Activated naive CD4-positive, alpha-beta T cell treated with anti-CD3 and anti-CD28 coated beads, Interleukin-2, amount 10 ng/mL, durations not matched to agents 7 days and 5 days (primary cell): ENCODE measurements around the gene FAM50A.

Experiments used
- CTCF ChIA-PET: fragments of 350-600 bp; sonication (Branson Sonifier 250); formaldehyde crosslinking; loops from one replicate; lab custom pipeline; 2021; ENCODE audit warnings: antibody characterized with exemption; lab: Charles Lee
- DNase-seq: peaks from one replicate; pipeline ENCODE4 v3.0.0-alpha.2; 2020
- H3K27ac Mint-ChIP-seq: one replicate; pipeline ENCODE4 v1.8.0; 2021; ENCODE audit warnings: mild to moderate bottlenecking, moderate library complexity, mixed read lengths
- H3K27me3 Mint-ChIP-seq: one replicate; pipeline ENCODE4 v1.8.0; 2021; ENCODE audit warnings: mild to moderate bottlenecking, mixed read lengths
- H3K36me3 Mint-ChIP-seq: one replicate; pipeline ENCODE4 v1.8.0; 2021; ENCODE audit warnings: mixed read lengths
- H3K4me1 Mint-ChIP-seq: one replicate; pipeline ENCODE4 v1.8.0; 2021; ENCODE audit warnings: mixed read lengths
- H3K4me3 Mint-ChIP-seq: one replicate; pipeline ENCODE4 v1.8.0; 2021; ENCODE audit warnings: mild to moderate bottlenecking, moderate library complexity, mixed read lengths
- H3K9me3 Mint-ChIP-seq: one replicate; pipeline ENCODE4 v1.8.0; 2021; ENCODE audit warnings: mixed read lengths

FAM50A gene

DNA sequence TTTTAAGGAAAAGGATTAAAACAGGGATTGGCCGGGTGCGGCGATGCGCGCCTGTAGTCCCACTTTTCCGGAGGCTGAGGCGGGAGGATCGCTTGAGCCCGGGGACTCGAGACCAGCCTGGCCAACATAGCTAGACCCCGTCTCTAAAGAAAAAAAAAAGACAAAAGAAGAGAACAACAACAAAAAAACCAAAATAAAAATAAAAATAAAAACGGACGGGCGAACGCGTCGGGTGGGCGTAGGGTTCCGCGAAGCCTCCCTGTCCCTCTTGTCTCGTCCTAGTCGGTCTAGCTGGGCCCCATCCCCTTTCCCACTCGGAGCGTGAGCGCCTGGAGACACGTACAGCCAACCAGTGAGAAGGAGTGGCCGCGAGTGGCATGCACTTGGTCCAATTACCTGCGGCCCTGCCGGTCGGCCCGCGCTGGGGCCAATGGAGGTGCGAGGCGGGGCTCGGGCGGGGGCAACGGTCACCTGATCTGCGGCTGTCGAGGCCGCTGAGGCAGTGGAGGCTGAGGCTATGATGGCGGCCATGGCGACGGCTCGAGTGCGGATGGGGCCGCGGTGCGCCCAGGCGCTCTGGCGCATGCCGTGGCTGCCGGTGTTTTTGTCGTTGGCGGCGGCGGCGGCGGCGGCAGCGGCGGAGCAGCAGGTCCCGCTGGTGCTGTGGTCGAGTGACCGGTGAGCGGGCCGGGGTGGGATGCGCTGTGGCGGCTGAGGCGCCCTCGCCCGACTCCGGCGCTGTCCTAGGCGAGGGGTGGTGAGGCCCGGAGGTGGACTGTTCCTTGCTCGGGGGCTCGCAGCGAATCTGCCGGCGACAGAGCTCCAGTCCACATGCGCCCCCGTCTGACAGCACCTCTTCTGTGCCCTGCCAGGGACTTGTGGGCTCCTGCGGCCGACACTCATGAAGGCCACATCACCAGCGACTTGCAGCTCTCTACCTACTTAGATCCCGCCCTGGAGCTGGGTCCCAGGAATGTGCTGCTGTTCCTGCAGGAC lies 15.5 kb upstream of the FAM50A start, which contains the start of gene ATP6AP1:
TSS of gene ATP6AP1 (plus strand) at position 502 of the 996 bp plus-strand sequence. CDS start at position 518, 16 bp downstream.
- Mint-ChIP-seq H3K9me3 (no peaks in the 10 kb centered on the region), H3K4me3 (peak within 1 kb of the TSS; percentile 75), H3K36me3 (peaks cover 8% of the 10 kb centered on the region), H3K27ac (peak within 1 kb of the TSS; percentile 82), H3K4me1 (peaks cover 36% of the 10 kb centered on the region), H3K27me3 (no peaks in the 10 kb centered on the region)
- DNase-seq, result peak; percentile 93
- CTCF ChIA-PET, result no interaction called here

- Mint-ChIP-seq H3K4me3 (peak overlapping the region; percentile 75), H3K27ac (peak overlapping the region; percentile 82), H3K9me3 (no peaks in the 10 kb centered on the region), H3K27me3 (no peaks in the 10 kb centered on the region), H3K36me3 (peaks cover 8% of the 10 kb centered on the region), H3K4me1 (peaks cover 30% of the 10 kb centered on the region)
- DNase-seq, result no peak
- CTCF ChIA-PET, result no interaction called here
Measured at GRCh38 chrX:154429711-154430110, 14.2 kb upstream of the FAM50A start.

DNA sequence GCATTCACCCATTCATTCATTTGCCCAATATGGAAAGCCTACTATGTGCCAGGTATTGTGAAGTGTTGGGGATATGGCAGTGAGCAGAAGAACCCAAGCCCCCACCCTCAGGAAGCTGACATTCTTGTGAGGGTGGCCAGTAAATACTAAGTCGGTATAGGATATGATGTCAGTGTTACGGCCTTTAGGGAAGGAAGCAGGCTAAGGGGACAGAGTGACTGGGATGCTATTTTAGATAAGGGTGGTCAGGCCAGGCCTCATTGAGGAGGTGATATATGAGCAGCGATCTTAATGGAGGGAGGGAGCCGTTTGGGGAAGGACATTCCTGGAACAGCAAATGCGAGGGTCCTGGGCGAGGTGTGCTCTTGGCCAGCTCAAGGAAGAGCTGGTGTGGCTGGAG lies 13.5 kb upstream of the FAM50A start:
- no peak for DNase-seq
- Mint-ChIP-seq H3K27me3 (no peaks in the 10 kb centered on the region), H3K4me1 (peaks cover 30% of the 10 kb centered on the region), H3K9me3 (no peaks in the 10 kb centered on the region), H3K4me3 (no peak overlapping the region), H3K36me3 (peaks cover 8% of the 10 kb centered on the region), H3K27ac (peak overlapping the region; percentile 16)
- CTCF ChIA-PET, result no interaction called here

GRCh38 chrX:154430916-154431315 lies 13.0 kb upstream of the FAM50A start:
- no peaks in the 10 kb centered on the region for H3K9me3 Mint-ChIP-seq
- CTCF ChIA-PET, result no interaction called here
- no peak for DNase-seq
- peaks cover 31% of the 10 kb centered on the region for H3K4me1 Mint-ChIP-seq
- no peak overlapping the region for H3K27ac Mint-ChIP-seq
- H3K4me3 Mint-ChIP-seq, result no peak overlapping the region
- no peaks in the 10 kb centered on the region for H3K27me3 Mint-ChIP-seq
- H3K36me3 Mint-ChIP-seq, result peaks cover 9% of the 10 kb centered on the region

DNA sequence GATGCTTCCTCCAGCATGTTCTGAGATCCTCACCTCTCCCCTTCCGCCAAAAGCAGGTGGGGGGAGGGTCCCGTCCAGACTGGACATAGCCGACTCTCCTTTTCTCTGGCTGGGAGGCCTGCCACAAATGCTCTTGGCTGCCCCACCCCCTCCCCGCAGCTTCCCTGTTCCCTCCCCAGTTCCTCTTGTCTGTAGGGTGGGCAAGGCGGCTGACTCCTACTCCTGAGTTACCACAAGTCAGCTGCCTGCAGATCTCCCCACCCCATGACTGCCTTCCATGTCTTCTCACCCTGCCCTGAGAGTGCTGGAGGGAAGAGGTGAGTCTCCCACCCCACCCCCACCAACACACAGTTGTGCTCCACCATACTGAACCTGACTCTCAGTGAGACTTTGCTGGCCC lies 12.6 kb upstream of the FAM50A start:
- CTCF ChIA-PET, result no interaction called here
- Mint-ChIP-seq H3K4me1 (peaks cover 35% of the 10 kb centered on the region), H3K9me3 (no peaks in the 10 kb centered on the region), H3K27me3 (no peaks in the 10 kb centered on the region), H3K27ac (no peak overlapping the region), H3K4me3 (no peak overlapping the region), H3K36me3 (peaks cover 14% of the 10 kb centered on the region)
- no peak for DNase-seq

DNA sequence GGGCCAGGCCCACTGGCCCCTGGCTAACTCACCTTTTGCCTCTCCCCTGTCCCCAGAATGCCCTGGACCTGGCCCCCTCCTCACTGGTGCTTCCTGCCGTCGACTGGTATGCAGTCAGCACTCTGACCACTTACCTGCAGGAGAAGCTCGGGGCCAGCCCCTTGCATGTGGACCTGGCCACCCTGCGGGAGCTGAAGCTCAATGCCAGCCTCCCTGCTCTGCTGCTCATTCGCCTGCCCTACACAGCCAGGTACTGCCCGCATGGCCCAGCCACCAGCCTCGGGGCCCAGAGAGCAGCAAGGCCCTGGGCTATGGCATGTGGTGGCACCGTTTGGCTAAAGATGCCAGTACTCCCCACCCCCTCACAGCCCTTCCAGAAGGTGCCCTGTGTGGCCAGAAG lies 11.7 kb upstream of the FAM50A start:
- CTCF ChIA-PET, result no interaction called here

DNA sequence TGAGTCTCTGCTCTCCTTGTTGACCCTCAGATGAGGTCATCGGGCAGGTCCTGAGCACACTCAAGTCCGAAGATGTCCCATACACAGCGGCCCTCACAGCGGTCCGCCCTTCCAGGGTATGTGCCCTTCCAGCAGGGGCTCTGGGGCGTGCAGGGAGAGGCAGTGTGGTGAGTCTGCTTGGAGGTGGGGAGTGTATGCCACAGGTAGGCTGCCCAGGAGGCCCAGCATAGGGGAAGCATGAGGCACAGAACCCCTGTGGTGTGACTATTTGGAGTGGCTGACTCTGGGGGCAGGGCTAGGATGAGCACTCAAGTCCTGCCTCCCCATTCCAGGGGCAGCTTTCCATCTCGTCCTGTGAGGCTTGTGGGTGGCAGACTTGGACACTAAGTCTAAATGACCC lies 10.3 kb upstream of the FAM50A start:
- Mint-ChIP-seq H3K9me3 (no peaks in the 10 kb centered on the region), H3K4me3 (no peak overlapping the region)

More for the DNA sequence above, 11.7 kb upstream of the FAM50A start:
- H3K4me1 Mint-ChIP-seq, result peaks cover 34% of the 10 kb centered on the region
- H3K27me3 Mint-ChIP-seq, result no peaks in the 10 kb centered on the region
- DNase-seq, result no peak
- no peak overlapping the region for H3K4me3 Mint-ChIP-seq
- H3K9me3 Mint-ChIP-seq, result no peaks in the 10 kb centered on the region
- no peak overlapping the region for H3K27ac Mint-ChIP-seq
- peaks cover 14% of the 10 kb centered on the region for H3K36me3 Mint-ChIP-seq

DNA sequence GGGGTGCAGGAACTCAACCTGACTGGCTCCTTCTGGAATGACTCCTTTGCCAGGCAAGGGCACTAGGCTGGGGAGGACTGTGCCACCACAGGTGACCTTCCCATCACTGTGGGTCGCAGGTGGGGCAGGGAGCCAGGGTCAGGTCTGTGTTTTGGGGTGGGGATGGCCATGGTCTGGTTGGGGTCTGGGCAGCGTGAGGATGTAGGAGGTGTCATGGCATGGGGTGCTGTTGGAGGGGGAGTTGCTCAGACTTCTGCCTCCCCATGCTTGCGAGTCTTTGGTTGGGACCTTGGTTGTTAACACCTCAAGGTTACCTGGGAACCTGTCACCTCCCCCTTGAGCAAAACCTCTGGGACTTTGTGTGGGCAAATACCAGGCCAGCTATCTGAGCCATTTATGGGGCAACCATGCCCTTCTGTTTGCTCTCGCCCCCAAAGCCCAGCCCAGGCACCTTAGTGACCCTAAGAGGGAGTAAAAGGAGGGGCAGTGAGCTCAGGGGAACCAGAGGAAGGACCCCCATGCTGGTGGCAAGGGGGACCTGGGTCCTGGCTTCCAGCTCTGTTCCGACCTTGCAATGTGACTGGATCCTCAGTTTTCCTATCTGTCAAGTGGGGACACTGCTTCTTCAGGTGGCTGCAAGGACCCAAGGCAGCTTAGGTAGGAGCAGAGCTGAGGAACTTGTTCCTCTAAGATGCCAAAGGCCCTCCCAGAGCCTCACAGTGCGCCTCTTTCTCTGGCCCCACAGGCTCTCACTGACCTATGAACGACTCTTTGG lies 9.4 kb upstream of the FAM50A start:
- no peak overlapping the region for H3K4me3 Mint-ChIP-seq
- H3K27me3 Mint-ChIP-seq, result peaks cover 4% of the 10 kb centered on the region
- CTCF ChIA-PET, result no interaction called here
- no peak for DNase-seq
- H3K4me1 Mint-ChIP-seq, result peaks cover 32% of the 10 kb centered on the region
- no peak overlapping the region for H3K27ac Mint-ChIP-seq
- no peaks in the 10 kb centered on the region for H3K9me3 Mint-ChIP-seq
- H3K36me3 Mint-ChIP-seq, result peaks cover 16% of the 10 kb centered on the region

More for the DNA sequence above, 10.3 kb upstream of the FAM50A start:
- peaks cover 4% of the 10 kb centered on the region for H3K27me3 Mint-ChIP-seq
- H3K27ac Mint-ChIP-seq, result no peak overlapping the region
- H3K36me3 Mint-ChIP-seq, result peaks cover 16% of the 10 kb centered on the region
- peaks cover 34% of the 10 kb centered on the region for H3K4me1 Mint-ChIP-seq
- CTCF ChIA-PET, result no interaction called here
- no peak for DNase-seq

- Mint-ChIP-seq H3K27ac (no peak overlapping the region), H3K9me3 (no peaks in the 10 kb centered on the region), H3K27me3 (peaks cover 4% of the 10 kb centered on the region), H3K4me1 (peaks cover 30% of the 10 kb centered on the region), H3K36me3 (peaks cover 18% of the 10 kb centered on the region), H3K4me3 (no peak overlapping the region)
- CTCF ChIA-PET, result no interaction called here
- no peak for DNase-seq
Measured at GRCh38 chrX:154435171-154435733, 8.7 kb upstream of the FAM50A start.

GRCh38 chrX:154436374-154436982 lies 7.5 kb upstream of the FAM50A start:
- peak; percentile 64 for DNase-seq

GRCh38 chrX:154436983-154437752 lies 6.8 kb upstream of the FAM50A start, which contains the start of gene GDI1:
Gene GDI1, plus strand, starts transcription at chrX:154437154. Its CDS starts 101 bp downstream, at chrX:154437255.
- Mint-ChIP-seq H3K4me3 (peak within 1 kb of the TSS; percentile 79), H3K27me3 (peaks cover 4% of the 10 kb centered on the region), H3K4me1 (peaks cover 31% of the 10 kb centered on the region), H3K36me3 (peaks cover 17% of the 10 kb centered on the region), H3K27ac (peak within 1 kb of the TSS; percentile 87), H3K9me3 (no peaks in the 10 kb centered on the region)
- DNase-seq, result peak; percentile 65
- CTCF ChIA-PET, result no interaction called here

More at GRCh38 chrX:154436374-154436982, 7.5 kb upstream of the FAM50A start:
- CTCF ChIA-PET, result interaction anchor here (0.6 kb wide), 1 partner anchor 38 kb away, joined by 3 read pairs; the partner anchor contains the start of gene RPL10
- Mint-ChIP-seq H3K4me1 (peaks cover 26% of the 10 kb centered on the region), H3K27me3 (peaks cover 4% of the 10 kb centered on the region), H3K4me3 (peak overlapping the region; percentile 72), H3K36me3 (peaks cover 14% of the 10 kb centered on the region), H3K9me3 (no peaks in the 10 kb centered on the region), H3K27ac (peak overlapping the region; percentile 87)

- CTCF ChIA-PET, result no interaction called here
Measured at GRCh38 chrX:154437971-154438893, 5.7 kb upstream of the FAM50A start.

More at GRCh38 chrX:154437971-154438893, 5.7 kb upstream of the FAM50A start:
- Mint-ChIP-seq H3K36me3 (peaks cover 15% of the 10 kb centered on the region), H3K4me1 (peaks cover 33% of the 10 kb centered on the region), H3K4me3 (peak overlapping the region; percentile 79), H3K27ac (peak overlapping the region; percentile 73), H3K27me3 (peaks cover 4% of the 10 kb centered on the region), H3K9me3 (no peaks in the 10 kb centered on the region)
- DNase-seq, result no peak
